Activated CD8-positive, alpha-beta T cell treated with anti-CD3 and anti-CD28 coated beads, Interleukin-2, amount 10 ng/mL, durations not matched to agents 7 days and 5 days (primary cell): Measurements from ENCODE around the gene GPR157. TPM values are rescaled to one million over a fixed set of nuclear protein-coding genes. Genes with fewer than 3 reads are reported as not detected.
A peak's percentile ranks its signal among the peaks of the same experiment; 100 is the strongest.
"Not testable (repeated sequence)": the region's sequence is repeated elsewhere in the genome, so short reads cannot be mapped to it uniquely, and the experiment has no call there.

ENCODE experiments used
- ATAC-seq: fragments of 150-1000 bp; cut with Tn5 transposase; one replicate; pipeline ENCODE4 v1.10.0; 2021; ENCODE audit warnings: moderate library complexity
- CTCF ChIA-PET: fragments of 350-600 bp; sonication (Branson Sonifier 250); formaldehyde crosslinking; loops from one replicate; lab custom pipeline; 2021; ENCODE audit warnings: antibody characterized with exemption; lab: Charles Lee
- POLR2A ChIA-PET: fragments of 350-600 bp; sonication (Branson Sonifier 250); formaldehyde crosslinking; loops from one replicate; lab custom pipeline; 2021; ENCODE audit warnings: antibody characterized with exemption; lab: Charles Lee
- DNase-seq: peaks from one replicate; pipeline ENCODE4 v3.0.0-alpha.2; 2020
- H3K27ac Mint-ChIP-seq: one replicate; pipeline ENCODE4 v1.8.0; 2021; ENCODE audit warnings: mild to moderate bottlenecking, mixed read lengths
- H3K27me3 Mint-ChIP-seq: one replicate; pipeline ENCODE4 v1.8.0; 2021; ENCODE audit warnings: low read depth, mixed read lengths
- H3K36me3 Mint-ChIP-seq: one replicate; pipeline ENCODE4 v1.8.0; 2021; ENCODE audit warnings: low read depth, mixed read lengths
- H3K4me1 Mint-ChIP-seq: one replicate; pipeline ENCODE4 v1.8.0; 2021; ENCODE audit warnings: low read depth, mixed read lengths
- H3K4me3 Mint-ChIP-seq: one replicate; pipeline ENCODE4 v1.8.0; 2021; ENCODE audit warnings: mild to moderate bottlenecking, mixed read lengths
- H3K9me3 Mint-ChIP-seq: one replicate; pipeline ENCODE4 v1.8.0; 2022; ENCODE audit warnings: mixed read lengths; ENCODE audit not compliant: insufficient read depth
- total RNA-seq, 2 experiments: library from RNA; stranded (reverse); gene quantifications; one replicate each; pipeline ENCODE4 v1.2.3, GENCODE V29; 2021

Gene GPR157
- total RNA-seq, 2 experiments from 2014 or later: 1.2 to 1.4 TPM

DNA sequence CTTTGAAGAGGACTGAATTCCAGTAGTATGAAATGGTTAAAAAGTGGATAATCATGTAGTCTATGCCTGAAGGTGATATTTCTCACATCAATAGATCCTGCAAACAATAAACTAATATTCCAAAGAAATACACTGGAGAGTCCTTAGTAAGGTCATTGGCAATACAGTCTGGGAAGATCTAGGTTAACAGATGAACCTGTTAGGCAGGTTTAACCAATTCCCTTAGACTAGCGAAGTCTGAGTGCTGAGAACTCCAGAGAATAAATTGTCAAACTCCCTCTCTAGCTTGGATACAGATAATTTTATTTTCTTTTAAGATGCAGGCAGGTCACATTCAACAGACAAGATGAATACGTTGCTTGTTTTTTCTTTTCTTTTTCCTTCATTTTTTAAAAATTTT, 2.4 kb downstream of the GPR157 start:
- Mint-ChIP-seq H3K27ac (no peak overlapping the region), H3K36me3 (no peaks in the 10 kb centered on the region), H3K4me1 (peaks cover 48% of the 10 kb centered on the region), H3K4me3 (no peak overlapping the region), H3K27me3 (peaks cover 12% of the 10 kb centered on the region), H3K9me3 (no peaks in the 10 kb centered on the region)
- ATAC-seq: no peak
- POLR2A ChIA-PET: no interaction called here
- CTCF ChIA-PET: interaction anchor here (0.7 to 1.2 kb wide), 2 partner anchors 12 to 16 kb away, joined by 3 to 4 read pairs; no protein-coding TSS in a partner anchor
- DNase-seq: no peak

DNA sequence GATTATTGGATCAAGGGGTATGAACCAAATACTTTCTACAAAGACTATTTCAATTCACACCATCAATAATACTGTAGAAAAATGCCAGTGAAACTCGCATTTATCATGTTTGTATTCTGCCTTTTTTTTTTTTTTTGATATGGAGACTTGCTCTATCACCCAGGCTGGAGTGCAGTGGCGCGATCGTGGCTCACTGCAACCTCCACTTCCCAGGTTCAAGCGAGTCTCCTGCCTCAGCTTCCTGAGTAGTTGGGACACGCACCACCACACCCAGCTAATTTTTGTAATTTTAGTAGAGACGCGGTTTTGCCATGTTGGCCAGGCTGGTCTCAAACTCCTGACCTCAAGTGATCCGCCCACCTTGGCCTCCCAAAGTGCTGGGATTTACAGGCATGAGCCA, 3.1 kb downstream of the GPR157 start:
- POLR2A ChIA-PET, H3K4me3 Mint-ChIP-seq, H3K9me3 Mint-ChIP-seq, ATAC-seq, H3K36me3 Mint-ChIP-seq, H3K27ac Mint-ChIP-seq, DNase-seq: not testable (repeated sequence)
- Mint-ChIP-seq H3K27me3 (peaks cover 11% of the 10 kb centered on the region), H3K4me1 (peaks cover 49% of the 10 kb centered on the region)
- CTCF ChIA-PET: interaction anchor here (1.0 to 1.9 kb wide), 4 partner anchors 15 to 121 kb away, joined by 3 to 7 read pairs (median 6); no protein-coding TSS in a partner anchor

GRCh38 chr1:9125325-9125724, 3.6 kb downstream of the GPR157 start:
- H3K9me3 Mint-ChIP-seq: no peaks in the 10 kb centered on the region
- POLR2A ChIA-PET: no interaction called here
- ATAC-seq (no peak), DNase-seq (no peak)
- H3K36me3 Mint-ChIP-seq: no peaks in the 10 kb centered on the region
- H3K27ac Mint-ChIP-seq: no peak overlapping the region
- CTCF ChIA-PET: interaction anchor here (1.0 to 1.9 kb wide), 4 partner anchors 15 to 121 kb away, joined by 3 to 7 read pairs (median 6); no protein-coding TSS in a partner anchor
- no peak overlapping the region for H3K4me3 Mint-ChIP-seq
- peaks cover 9% of the 10 kb centered on the region for H3K27me3 Mint-ChIP-seq
- peaks cover 49% of the 10 kb centered on the region for H3K4me1 Mint-ChIP-seq

DNA sequence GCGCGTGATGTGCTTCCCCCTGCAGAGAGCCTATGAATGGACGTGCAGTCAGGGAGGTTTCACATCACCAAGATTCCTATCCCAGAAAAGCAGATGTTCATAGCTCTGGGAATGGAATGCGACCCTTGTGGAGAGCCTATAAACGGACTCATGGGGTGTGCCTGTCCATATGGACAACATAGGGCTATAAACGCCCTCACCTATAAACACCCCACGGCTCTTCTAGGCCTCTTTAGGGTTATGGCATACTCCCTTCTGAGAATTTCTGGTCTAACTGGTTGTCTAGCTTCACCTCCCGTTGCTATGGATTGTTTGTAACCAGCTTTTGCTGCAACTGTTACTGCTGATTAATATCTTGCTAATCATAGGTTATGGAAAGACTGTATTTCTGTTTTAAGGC, 4.5 kb downstream of the GPR157 start:
- H3K27me3 Mint-ChIP-seq, H3K27ac Mint-ChIP-seq, H3K9me3 Mint-ChIP-seq, POLR2A ChIA-PET, H3K36me3 Mint-ChIP-seq, ATAC-seq, H3K4me3 Mint-ChIP-seq, DNase-seq: not testable (repeated sequence)
- peaks cover 43% of the 10 kb centered on the region for H3K4me1 Mint-ChIP-seq
- CTCF ChIA-PET: interaction anchor here (1.3 to 1.9 kb wide), 2 partner anchors 18 to 120 kb away, joined by 6 to 7 read pairs; no protein-coding TSS in a partner anchor

- H3K36me3 Mint-ChIP-seq, CTCF ChIA-PET, H3K9me3 Mint-ChIP-seq, H3K4me3 Mint-ChIP-seq, POLR2A ChIA-PET, DNase-seq, H3K27ac Mint-ChIP-seq, ATAC-seq, H3K27me3 Mint-ChIP-seq: not testable (repeated sequence)
- peaks cover 43% of the 10 kb centered on the region for H3K4me1 Mint-ChIP-seq
Measured at GRCh38 chr1:9123665-9124064, 5.2 kb downstream of the GPR157 start.

GRCh38 chr1:9121496-9122409, 7.1 kb downstream of the GPR157 start:
- Mint-ChIP-seq H3K4me1 (peaks cover 32% of the 10 kb centered on the region), H3K4me3 (peak overlapping the region; percentile 38), H3K27ac (peak overlapping the region; percentile 55), H3K27me3 (peaks cover 2% of the 10 kb centered on the region), H3K36me3 (no peaks in the 10 kb centered on the region), H3K9me3 (no peaks in the 10 kb centered on the region)
- ATAC-seq: peak; percentile 89
- peak; percentile 68 for DNase-seq
- ChIA-PET CTCF (interaction anchor here (0.7 to 4.3 kb wide), 7 partner anchors 11 to 117 kb away, joined by 3 to 22 read pairs (median 3); no protein-coding TSS in a partner anchor), POLR2A (interaction anchor here (0.6 kb wide), 1 partner anchor 394 kb away, joined by 3 read pairs; no protein-coding TSS in a partner anchor)

- ChIA-PET POLR2A (interaction anchor here (0.7 kb wide), 1 partner anchor 240 kb away, joined by 3 read pairs; no protein-coding TSS in a partner anchor), CTCF (interaction anchor here (1.0 to 4.3 kb wide), 4 partner anchors 9 to 376 kb away, joined by 4 to 22 read pairs (median 7); no protein-coding TSS in a partner anchor)
- Mint-ChIP-seq H3K27me3 (peaks cover 2% of the 10 kb centered on the region), H3K27ac (no peak overlapping the region), H3K4me1 (peaks cover 25% of the 10 kb centered on the region), H3K4me3 (no peak overlapping the region), H3K36me3 (no peaks in the 10 kb centered on the region), H3K9me3 (no peaks in the 10 kb centered on the region)
- DNase-seq (no peak), ATAC-seq (no peak)
Measured at GRCh38 chr1:9120312-9120958, 8.5 kb downstream of the GPR157 start.

- Mint-ChIP-seq H3K4me3 (no peak overlapping the region), H3K36me3 (no peaks in the 10 kb centered on the region), H3K4me1 (peaks cover 18% of the 10 kb centered on the region), H3K27ac (no peak overlapping the region), H3K9me3 (no peaks in the 10 kb centered on the region), H3K27me3 (peaks cover 2% of the 10 kb centered on the region)
- ATAC-seq: no peak
- CTCF ChIA-PET: interaction anchor here (1.0 to 4.3 kb wide), 2 partner anchors 9 to 377 kb away, joined by 4 to 22 read pairs; no protein-coding TSS in a partner anchor
- POLR2A ChIA-PET: no interaction called here
- no peak for DNase-seq
Measured at GRCh38 chr1:9119745-9120144, 9.2 kb downstream of the GPR157 start.

DNA sequence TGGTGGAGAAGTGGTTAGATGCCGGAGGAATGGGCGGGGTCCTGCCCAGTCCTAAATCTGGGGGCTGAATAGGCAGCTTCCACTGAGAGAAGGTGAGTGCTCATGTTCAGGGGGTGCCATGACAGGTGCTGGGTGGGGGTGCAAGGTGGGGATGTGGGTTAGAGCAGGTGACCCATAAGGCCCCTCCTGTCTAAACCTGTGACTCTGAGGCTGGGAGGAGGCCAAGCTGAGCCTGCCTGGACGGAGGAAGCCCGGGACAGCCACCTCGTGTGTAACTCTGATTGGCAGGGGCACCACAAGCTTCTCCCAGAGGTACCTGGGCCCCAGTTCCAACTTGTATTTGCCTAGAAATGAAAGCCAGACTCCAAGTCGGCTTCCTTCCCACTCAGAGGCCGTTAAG, 10.7 kb downstream of the GPR157 start:
- ChIA-PET CTCF (interaction anchor here (0.5 to 0.6 kb wide), 2 partner anchors 78 to 803 kb away, joined by 3 read pairs; no protein-coding TSS in a partner anchor), POLR2A (no interaction called here)
- peaks cover 16% of the 10 kb centered on the region for H3K4me1 Mint-ChIP-seq
- no peaks in the 10 kb centered on the region for H3K36me3 Mint-ChIP-seq
- DNase-seq: no peak
- H3K4me3 Mint-ChIP-seq: no peak overlapping the region
- no peak for ATAC-seq
- H3K27ac Mint-ChIP-seq: no peak overlapping the region
- no peaks in the 10 kb centered on the region for H3K27me3 Mint-ChIP-seq
- H3K9me3 Mint-ChIP-seq: no peaks in the 10 kb centered on the region

GRCh38 chr1:9115351-9116205, 13.3 kb downstream of the GPR157 start:
- CTCF ChIA-PET: interaction anchor here (0.6 to 1.4 kb wide), 3 partner anchors 26 to 476 kb away, joined by 3 to 9 read pairs (median 4); no protein-coding TSS in a partner anchor
- ATAC-seq: no peak
- no peaks in the 10 kb centered on the region for H3K36me3 Mint-ChIP-seq
- POLR2A ChIA-PET: interaction anchor here (0.6 kb wide), 1 partner anchor 193 kb away, joined by 4 read pairs; no protein-coding TSS in a partner anchor
- H3K27me3 Mint-ChIP-seq: no peaks in the 10 kb centered on the region
- no peak overlapping the region for H3K4me3 Mint-ChIP-seq
- no peak overlapping the region for H3K27ac Mint-ChIP-seq
- H3K9me3 Mint-ChIP-seq: no peaks in the 10 kb centered on the region
- no peak for DNase-seq
- H3K4me1 Mint-ChIP-seq: peaks cover 16% of the 10 kb centered on the region
